HG02763 (cell line): ENCODE results near the gene HIPK1.
"Not testable (repeated sequence)": the region's sequence is repeated elsewhere in the genome, so short reads cannot be mapped to it uniquely, and the experiment has no call there.

Experiments
- ATAC-seq: cut with Tn5 transposase; IDR thresholded peaks from one replicate; pipeline ENCODE4 v1.9.1; 2021; ENCODE audit warnings: mild to moderate bottlenecking, moderate library complexity; ENCODE audit not compliant: unreplicated experiment

Gene HIPK1

GRCh38 chr1:113981962-113982931 lies 53.1 kb downstream of the HIPK1 start:
- ATAC-seq, result no peak

GRCh38 chr1:113982949-113983348 lies 53.8 kb downstream of the HIPK1 start:
- no peak for ATAC-seq

GRCh38 chr1:113983391-113983790 lies 54.3 kb downstream of the HIPK1 start:
- ATAC-seq, result no peak

DNA sequence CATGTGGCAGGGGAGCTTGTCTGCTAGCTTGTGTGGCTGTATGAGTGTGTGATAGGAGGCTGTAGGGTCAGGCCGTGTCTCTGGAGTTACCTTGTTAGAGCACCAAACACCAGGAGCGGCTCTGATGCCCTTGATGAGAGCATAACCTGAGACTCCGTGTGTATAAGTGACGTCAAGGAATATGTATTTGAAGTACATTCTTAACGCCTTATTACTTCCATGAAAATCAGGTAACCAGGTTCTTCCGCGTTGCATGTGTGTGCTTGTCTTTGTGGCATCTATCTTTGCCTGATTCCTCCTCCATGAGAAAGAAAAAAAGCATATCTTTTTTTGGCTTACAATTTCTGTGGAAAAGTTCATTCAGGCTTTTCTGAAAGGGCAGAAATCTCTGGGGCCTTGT lies 54.7 kb downstream of the HIPK1 start:
- no peak for ATAC-seq

- ATAC-seq, result no peak
These were observed 55.6 kb downstream of the HIPK1 start for GRCh38 chr1:113984710-113985109.

DNA sequence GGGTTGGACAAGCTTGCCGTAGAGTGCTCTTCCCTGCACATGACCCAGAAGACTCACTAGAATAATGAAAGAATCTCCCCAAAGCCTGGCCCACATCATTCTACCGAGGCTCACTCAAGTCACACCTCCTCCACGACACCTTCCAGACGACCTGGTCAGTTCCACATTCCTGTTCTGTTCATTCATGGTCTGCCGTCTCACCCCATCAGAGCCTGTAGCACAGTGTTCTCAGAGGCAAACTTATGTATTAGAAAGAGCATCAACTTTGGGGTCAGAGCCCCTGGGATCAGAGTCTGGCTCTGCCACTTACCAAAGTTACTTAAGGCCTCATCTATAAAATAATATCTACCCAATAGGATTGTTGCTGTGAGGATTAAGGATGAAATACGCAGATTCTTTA lies 57.7 kb downstream of the HIPK1 start:
- no peak for ATAC-seq

GRCh38 chr1:113987259-113987658 lies 58.1 kb downstream of the HIPK1 start:
- no peak for ATAC-seq

GRCh38 chr1:113990530-113990929 lies 61.4 kb downstream of the HIPK1 start:
- no peak for ATAC-seq

- ATAC-seq, result no peak
These were observed 61.8 kb downstream of the HIPK1 start for GRCh38 chr1:113990961-113991360.

DNA sequence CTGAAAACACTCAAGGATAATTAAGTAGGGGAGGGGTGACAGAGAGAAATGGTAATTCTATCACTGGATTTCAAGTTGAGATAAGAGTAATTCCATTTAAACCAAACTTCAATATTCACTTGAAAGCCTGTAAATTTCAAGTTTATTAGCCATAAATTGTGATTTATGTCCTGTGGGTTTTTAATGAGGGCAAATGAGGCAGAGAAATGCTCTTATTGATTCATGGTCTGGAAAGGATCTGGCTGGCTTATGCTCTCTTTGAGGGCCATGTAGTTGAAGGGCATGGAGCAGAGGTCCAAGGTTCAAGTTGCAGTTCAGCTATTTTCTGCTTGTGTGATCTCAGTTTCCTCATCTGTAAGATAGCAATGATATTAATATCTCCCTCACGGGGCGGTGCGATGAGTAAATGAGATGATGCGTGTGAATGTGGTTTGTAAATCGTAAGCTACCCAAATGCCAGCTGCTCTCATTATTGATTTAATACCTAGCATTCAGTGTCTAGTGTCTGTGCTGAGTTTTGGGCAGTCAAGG lies 62.4 kb downstream of the HIPK1 start:
- ATAC-seq, result no peak

GRCh38 chr1:113993072-113993471 lies 63.9 kb downstream of the HIPK1 start:
- ATAC-seq, result no peak

DNA sequence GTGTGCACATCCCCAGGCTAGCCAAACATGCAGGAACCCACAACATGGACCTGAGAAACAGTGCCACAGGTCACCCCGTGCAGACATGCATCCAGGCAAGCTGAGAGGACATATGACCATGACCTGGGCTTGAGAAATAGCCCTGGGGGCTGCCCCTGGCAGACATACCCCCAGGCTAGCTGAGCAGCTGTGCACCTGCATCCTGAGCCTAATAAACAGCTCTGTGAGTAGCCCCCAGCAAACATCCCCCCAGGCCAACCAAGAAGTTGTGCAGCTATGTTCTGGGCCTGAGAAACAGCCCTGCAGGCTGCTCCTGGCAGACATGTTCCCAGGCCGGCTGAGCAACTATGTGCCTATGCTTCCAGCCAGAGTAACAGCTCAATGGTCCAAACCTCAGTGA lies 64.6 kb downstream of the HIPK1 start:
- no peak for ATAC-seq

DNA sequence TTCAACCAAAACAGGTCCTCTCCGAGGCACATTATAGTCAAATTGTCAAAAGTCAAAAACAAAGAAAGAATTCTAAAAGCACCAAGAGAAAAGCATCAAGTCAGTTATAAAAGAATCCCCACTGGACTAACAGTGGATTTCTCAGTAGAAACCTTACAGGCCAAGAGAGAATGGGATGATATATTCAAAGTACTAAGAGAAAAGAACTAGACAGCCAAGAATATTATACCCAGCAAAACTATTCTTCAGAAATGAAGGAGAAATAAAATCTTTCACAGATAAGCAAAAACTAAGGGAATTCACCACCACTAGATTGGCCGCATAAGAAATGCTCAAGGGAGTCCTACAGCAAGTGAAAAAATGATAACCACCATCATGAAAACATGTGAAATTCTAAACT lies 66.3 kb downstream of the HIPK1 start:
- ATAC-seq, result no peak

DNA sequence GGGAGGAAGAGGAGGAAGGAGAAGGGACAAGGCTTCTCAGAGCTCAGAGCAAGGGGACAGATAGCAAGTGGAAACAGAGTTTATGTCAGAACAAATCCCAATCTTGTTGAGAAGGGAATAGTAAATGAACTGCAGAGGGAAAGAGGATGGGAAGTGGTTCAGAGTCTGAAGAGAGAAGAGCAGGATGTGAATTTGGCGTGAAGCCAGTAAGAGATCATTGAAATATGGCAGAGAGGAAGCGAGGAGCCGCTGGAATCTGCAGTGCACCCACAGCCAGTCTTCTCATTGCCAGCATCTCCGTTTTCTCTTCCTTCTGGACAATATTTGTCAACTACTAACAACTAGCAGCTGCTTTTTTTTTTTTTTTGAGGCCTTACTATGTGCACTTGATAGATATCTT lies 69.2 kb downstream of the HIPK1 start:
- ATAC-seq, result no peak

GRCh38 chr1:113999233-113999632 lies 70.1 kb downstream of the HIPK1 start:
- ATAC-seq, result no peak

DNA sequence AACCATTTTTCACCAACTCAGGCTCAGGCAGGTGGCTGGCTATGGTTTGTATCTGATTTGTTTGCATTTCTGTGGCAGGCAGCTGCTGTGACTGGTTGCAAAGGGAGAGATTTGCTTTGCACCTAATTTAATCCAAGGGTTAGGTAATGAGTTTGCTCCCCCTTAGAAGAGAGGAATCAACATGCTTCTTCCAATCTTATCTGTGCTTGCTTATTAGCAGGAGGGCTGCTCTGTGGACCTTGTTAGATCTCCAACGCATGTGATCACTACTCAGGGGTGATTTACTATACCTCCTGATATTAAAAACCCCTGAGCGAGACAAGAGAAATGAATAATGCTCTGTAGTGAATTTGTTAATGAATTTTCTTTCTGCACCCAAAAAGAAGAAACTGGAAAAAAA lies 70.7 kb downstream of the HIPK1 start:
- no peak for ATAC-seq

GRCh38 chr1:114000406-114000805 lies 71.3 kb downstream of the HIPK1 start:
- ATAC-seq, result no peak

DNA sequence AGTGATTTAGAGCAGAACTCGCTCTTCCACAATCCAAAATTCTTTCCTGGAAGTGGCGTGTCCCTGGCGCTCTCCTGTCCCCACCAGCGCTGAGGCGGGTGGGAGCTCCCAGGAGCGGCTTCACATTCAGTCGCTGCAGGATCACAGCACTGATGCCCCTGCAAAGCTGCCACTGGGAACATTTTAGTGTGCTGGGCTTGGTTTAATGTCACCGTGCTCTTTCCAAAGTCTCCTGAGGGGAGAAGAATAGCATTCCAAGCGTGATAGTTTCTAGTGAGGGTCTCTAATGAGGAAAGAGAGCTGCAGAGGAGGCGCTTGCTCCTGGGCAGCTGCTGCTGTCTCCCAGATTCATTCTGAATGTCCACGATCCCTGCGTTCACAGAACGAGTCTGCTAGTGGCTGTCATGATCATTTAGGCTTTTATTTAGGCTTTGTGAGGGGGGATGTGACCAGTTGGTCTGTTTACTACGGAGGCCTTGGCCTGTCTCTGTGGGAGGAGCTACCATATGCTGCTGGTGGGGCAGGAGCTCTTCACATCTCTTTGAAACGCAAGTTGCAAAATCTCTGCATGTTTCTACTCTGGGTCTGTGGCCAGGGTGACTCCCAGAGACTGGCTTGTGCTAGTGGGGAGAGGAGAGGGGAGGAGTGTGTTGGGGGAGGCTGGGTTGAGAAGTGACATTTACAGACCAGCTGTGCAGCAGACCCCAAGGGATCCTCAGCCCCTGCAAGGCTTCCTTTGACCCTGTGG lies 73.5 kb downstream of the HIPK1 start:
- ATAC-seq, result no peak

DNA sequence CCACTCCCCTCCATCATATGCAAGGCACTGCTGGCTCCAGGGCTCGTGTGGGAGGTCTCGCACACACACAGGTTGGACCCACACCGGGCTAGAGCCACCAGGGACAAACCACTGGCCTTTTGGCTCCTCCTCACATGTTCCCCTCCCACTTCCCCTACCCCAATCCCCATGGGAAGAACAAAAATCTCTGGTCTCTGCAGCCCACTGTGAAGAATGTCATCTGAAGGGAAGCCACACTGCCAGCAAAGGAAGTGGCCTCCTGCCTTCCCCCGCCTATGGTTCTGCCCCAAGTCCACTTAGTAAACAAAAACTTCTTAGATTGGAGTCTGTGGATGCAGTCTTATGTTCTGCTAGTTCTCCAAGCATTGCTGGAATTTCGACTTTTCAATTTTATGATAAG lies 74.3 kb downstream of the HIPK1 start:
- ATAC-seq, result no peak

- not testable (repeated sequence) for ATAC-seq
These were observed 77.7 kb downstream of the HIPK1 start for GRCh38 chr1:114006825-114007224.

DNA sequence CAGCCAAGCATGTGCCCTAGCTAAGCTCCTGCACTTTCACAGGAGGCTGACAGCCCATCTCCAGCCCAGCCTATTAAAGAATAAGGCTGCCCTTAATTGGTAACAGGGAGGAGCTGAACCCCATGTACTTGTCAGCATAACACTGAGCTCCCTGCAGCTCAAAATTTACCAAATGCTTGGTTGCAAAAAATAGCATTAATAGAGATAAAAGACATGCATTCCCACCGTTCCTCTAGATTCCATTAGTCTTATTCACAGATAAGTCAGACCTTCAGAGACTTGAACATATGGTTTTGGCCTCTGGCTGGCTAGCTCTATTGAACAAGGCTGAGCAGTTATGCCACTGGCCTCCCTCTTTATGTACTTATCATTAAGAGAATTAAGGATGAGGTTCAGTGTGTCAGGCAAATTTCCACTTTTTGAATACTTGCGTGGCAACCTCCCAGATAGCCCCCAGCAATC lies 79.4 kb downstream of the HIPK1 start:
- no peak for ATAC-seq

- no peak for ATAC-seq
These were observed 79.9 kb downstream of the HIPK1 start for GRCh38 chr1:114008993-114009392.
